Cardiac fibroblast (primary cell): Measurements from ENCODE around the gene SYNPO.
A peak's percentile ranks its signal among the peaks of the same experiment; 100 is the strongest.

Experiments
- DNase-seq, 2 donors: peaks; one replicate each; pipeline versions ENCODE4 v3.0.0 to v3.0.0-alpha.2; 2010; ENCODE audit warnings: low read depth in 2 of 2
- H3K4me3 ChIP-seq, 2 donors: replicated peaks in 1 of 2; 1 replicate in 1 of 2; 2 replicates in 1 of 2; pipeline ENCODE4 v1.5.1; 2011; ENCODE audit warnings: low read depth in 2 of 2, low read length in 2 of 2, mild to moderate bottlenecking in 2 of 2, moderate library complexity in 1 of 2
- TF ChIP-seq, protein P1 (sequence below): IDR thresholded peaks from one replicate; pipeline ENCODE4 v1.5.1; 2011; ENCODE audit warnings: low read depth, mild to moderate bottlenecking, low read length, inconsistent platforms

The SYNPO gene

DNA sequence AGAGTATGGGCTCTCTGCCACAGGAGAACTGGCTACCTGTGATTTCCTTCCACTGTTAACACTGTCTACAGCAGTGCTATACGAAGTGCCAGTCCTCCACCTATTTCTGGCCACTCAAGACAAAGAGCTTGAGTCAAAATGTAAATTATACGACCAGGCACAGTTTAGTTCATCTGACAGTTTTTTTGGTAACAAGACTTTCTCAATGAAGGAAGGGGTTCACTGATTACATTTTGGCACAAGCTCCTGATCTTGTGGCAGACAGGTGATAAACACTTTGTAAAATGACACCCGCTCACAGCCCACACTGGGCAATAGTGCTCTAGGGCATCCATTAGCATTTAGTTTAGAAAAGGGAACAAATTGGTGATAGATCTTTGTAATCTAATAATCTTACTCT is 51.8 kb downstream of the SYNPO start:
- DNase-seq: no peak
- TF ChIP-seq, protein P1, sequence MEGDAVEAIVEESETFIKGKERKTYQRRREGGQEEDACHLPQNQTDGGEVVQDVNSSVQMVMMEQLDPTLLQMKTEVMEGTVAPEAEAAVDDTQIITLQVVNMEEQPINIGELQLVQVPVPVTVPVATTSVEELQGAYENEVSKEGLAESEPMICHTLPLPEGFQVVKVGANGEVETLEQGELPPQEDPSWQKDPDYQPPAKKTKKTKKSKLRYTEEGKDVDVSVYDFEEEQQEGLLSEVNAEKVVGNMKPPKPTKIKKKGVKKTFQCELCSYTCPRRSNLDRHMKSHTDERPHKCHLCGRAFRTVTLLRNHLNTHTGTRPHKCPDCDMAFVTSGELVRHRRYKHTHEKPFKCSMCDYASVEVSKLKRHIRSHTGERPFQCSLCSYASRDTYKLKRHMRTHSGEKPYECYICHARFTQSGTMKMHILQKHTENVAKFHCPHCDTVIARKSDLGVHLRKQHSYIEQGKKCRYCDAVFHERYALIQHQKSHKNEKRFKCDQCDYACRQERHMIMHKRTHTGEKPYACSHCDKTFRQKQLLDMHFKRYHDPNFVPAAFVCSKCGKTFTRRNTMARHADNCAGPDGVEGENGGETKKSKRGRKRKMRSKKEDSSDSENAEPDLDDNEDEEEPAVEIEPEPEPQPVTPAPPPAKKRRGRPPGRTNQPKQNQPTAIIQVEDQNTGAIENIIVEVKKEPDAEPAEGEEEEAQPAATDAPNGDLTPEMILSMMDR: no peak

DNA sequence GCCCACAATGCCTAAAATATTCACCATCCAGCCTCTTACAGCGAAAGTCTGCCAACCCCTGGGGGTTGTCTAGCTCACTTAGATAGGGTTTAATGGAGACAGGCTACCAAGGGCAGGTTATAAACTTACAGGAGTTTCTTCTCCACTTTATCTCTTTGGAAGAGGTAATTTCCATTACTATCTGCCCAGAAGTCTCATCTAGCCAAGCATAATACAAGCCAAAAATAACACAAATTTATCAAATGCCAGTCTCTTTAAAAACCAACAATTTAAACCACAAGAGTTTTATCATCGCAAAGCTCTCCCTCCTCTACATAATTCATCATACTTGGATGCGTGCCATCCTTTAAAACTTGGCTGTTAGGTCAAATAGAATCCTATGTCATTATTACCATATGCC is 54.2 kb downstream of the SYNPO start:
- H3K4me3 ChIP-seq: no peak overlapping the region
- TF ChIP-seq, protein P1: no peak
- DNase-seq: peak; percentile 46 to 85

More for the DNA sequence above, 51.8 kb downstream of the SYNPO start:
- no peak overlapping the region for H3K4me3 ChIP-seq

DNA sequence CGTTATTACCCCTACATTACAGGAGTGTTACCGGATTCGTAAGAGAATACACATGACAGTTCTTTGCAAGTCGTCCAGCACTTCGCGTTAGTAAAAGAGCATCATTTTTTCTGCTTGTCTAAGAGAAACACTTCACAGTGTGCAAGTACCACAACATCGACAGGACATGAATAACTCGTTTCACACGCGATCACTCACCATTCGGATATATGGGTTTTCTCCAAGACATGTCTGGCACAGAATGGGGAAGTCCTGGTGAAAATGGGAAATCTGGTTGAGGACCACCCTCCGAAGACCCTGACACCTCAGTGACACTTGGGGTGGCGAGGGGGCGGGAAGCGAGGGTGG is 59.8 kb downstream of the SYNPO start:
- peak in 1 of 2 donors; percentile 10 for DNase-seq
- H3K4me3 ChIP-seq: peak overlapping the region; percentile 97 to 99
- TF ChIP-seq, protein P1: no peak

DNA sequence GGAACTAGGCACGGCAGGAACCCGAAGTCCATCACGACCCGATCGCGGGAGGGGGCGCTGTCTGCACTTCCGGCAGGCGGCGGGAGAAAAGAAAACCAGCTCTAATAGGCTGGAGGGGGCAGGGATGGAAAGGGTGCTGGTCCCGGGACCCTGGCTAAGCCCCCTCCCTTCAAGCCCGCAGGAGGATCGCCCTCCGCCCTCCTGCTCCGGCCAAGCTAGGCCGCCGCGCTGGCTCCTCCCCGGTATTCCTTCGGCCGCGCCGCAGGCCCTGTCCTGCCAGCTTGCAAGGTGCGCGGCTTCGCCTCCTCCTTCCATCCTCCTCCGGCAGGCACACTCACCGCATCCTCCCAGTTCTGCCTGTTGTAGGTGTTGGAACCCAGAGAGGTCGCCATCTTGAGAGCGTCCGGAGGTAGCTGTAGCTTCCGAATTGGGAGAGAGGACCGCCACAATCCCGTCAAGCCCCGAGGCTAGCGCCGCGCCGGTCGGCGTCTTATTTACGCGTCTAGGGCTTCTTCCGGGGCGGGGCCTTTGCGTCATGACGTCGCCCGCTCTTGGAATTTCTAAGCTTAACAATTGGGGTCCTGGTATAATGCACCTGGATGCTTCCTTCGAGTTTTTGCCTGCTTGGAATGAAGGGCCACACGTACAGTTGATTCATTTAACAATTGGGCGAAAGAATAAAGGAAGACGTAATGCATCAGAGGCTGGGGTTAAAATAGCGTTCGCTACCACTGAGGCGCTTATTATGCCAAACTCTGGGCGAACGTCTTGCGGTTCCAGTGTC is 60.3 kb downstream of the SYNPO start, which contains the start of gene RBM22:
Gene RBM22, minus strand, starts transcription at position 469 of the 784 bp plus-strand sequence. Its CDS starts 77 bp downstream, at position 392.
- TF ChIP-seq, protein P1: peak; percentile 59
- H3K4me3 ChIP-seq: peak within 1 kb of the TSS; percentile 97 to 99
- DNase-seq: peak; percentile 89 to 91

DNA sequence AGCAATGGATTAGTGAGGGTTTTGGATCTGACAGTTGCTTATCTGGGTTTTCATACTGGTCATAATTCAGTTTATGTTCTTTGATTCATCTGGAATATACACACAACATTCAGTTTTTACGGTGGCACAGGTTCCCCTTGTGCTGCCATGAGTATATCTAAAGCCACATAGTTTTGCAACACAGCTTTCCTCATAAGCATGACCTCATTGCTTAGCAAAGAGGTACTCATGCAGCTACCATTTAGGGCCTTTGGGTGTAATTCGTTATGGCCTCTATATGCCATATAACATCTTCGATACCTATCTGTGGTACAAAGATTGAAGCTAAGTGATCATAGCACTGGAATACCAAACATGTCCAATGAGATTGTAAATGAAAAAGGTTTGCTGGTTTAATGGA is 63.3 kb downstream of the SYNPO start:
- H3K4me3 ChIP-seq: no peak overlapping the region
- TF ChIP-seq, protein P1: no peak
- peak in 1 of 2 donors; percentile 28 for DNase-seq

DNA sequence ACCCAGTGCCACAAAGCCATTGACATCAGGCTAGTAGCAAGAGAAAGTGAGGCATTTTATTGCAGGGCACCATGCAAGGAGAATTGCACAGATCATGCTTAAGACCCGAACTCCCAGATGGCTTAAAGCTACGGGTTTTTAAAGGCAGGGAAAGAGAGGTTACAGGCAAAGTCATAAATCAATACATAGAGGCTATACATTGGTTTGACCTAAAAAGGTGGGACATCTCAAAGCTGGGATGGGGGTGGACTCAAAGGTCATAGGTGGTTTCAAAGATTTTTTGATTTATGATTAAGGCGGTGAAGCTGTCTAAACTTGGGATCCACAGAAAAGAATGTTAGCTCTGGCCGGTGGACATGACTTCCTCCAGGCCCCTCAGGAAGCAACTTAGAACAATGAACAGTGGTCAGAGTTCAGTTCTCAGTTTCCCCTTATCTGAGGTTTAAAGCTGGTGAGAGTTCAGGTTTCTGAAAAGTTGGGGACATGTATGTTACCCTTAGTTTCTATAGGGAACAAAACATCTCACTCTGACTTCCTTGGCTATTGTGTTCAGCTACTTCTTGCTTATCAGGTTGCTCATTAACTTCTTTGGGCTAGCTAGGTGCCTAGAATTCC is 66.4 kb downstream of the SYNPO start:
- no peak for DNase-seq
- TF ChIP-seq, protein P1: no peak
- no peak overlapping the region for H3K4me3 ChIP-seq
